GM23338 (cell line): ENCODE results near the gene PIK3R5. TPM values are rescaled to one million over a fixed set of nuclear protein-coding genes. Genes with fewer than 3 reads are reported as not detected.

Source experiments
- ATAC-seq: fragments of 200-7000 bp; cut with Tn5 transposase; 3 replicates; pipeline ENCODE4 v1.9.1; 2020
- DNase-seq: peaks from one replicate; pipeline ENCODE4 v3.0.0-alpha.2; 2015; ENCODE audit warnings: low spot score
- H2AFZ ChIP-seq: fragments of 200-600 bp; sonication (generic); 2 replicates; pipeline ENCODE4 v1.8.0; 2016; ENCODE audit warnings: antibody characterized with exemption, mild to moderate bottlenecking, moderate library complexity
- H3F3A ChIP-seq: fragments of 200-600 bp; sonication (generic); replicated peaks from 2 replicates; pipeline ENCODE4 v1.8.0; 2017; ENCODE audit warnings: antibody characterized with exemption, mixed run types, low read depth
- H3K27ac ChIP-seq: fragments of 200-600 bp; sonication (generic); 2 replicates; pipeline ENCODE4 v1.6.1; 2016; ENCODE audit warnings: low read depth
- H3K27me3 ChIP-seq: fragments of 200-600 bp; sonication (generic); 2 replicates; pipeline ENCODE4 v1.8.0; 2016; ENCODE audit warnings: mild to moderate bottlenecking, mixed run types, moderate library complexity; ENCODE audit not compliant: insufficient read depth
- H3K36me3 ChIP-seq: fragments of 200-600 bp; sonication (generic); 2 replicates; pipeline ENCODE4 v1.8.0; 2016; ENCODE audit warnings: mild to moderate bottlenecking; ENCODE audit not compliant: insufficient read depth
- H3K4me1 ChIP-seq: fragments of 200-600 bp; sonication (generic); 2 replicates; pipeline ENCODE4 v1.8.0; 2016; ENCODE audit warnings: mild to moderate bottlenecking, moderate library complexity; ENCODE audit not compliant: insufficient read depth
- H3K4me2 ChIP-seq: fragments of 200-600 bp; sonication (generic); 2 replicates; pipeline ENCODE4 v1.7.1; 2017; ENCODE audit warnings: mixed run types
- H3K4me3 ChIP-seq: fragments of 200-600 bp; sonication (generic); 2 replicates; pipeline ENCODE4 v1.6.1; 2016; ENCODE audit warnings: mixed run types
- H3K79me2 ChIP-seq: fragments of 200-600 bp; sonication (generic); replicated peaks from 2 replicates; pipeline ENCODE4 v1.8.0; 2017; ENCODE audit warnings: mild to moderate bottlenecking; ENCODE audit not compliant: insufficient read depth
- H3K9me2 ChIP-seq: fragments of 200-600 bp; sonication (generic); 2 replicates; pipeline ENCODE4 v1.8.0; 2017; ENCODE audit not compliant: insufficient read depth
- H4K20me1 ChIP-seq: fragments of 200-600 bp; sonication (generic); replicated peaks from 2 replicates; pipeline ENCODE4 v1.8.0; 2017; ENCODE audit warnings: mild to moderate bottlenecking; ENCODE audit not compliant: insufficient read depth
- H3K27ac Mint-ChIP-seq: 2 replicates; pipeline ENCODE4 v1.8.0; 2020; ENCODE audit warnings: inconsistent platforms, mild to moderate bottlenecking, moderate library complexity, mixed read lengths
- H3K27me3 Mint-ChIP-seq: 3 replicates; pipeline ENCODE4 v1.8.0; 2022; ENCODE audit warnings: low read depth, mild to moderate bottlenecking, moderate library complexity, mixed read lengths, inconsistent platforms; ENCODE audit not compliant: insufficient read depth, poor library complexity
- H3K36me3 Mint-ChIP-seq: 3 replicates; pipeline ENCODE4 v1.8.0; 2021; ENCODE audit warnings: low read depth, mild to moderate bottlenecking, inconsistent platforms, moderate library complexity, mixed read lengths
- H3K4me1 Mint-ChIP-seq: 3 replicates; pipeline ENCODE4 v1.8.0; 2020; ENCODE audit warnings: mild to moderate bottlenecking, inconsistent platforms, mixed read lengths
- H3K4me3 Mint-ChIP-seq: 3 replicates; pipeline ENCODE4 v1.8.0; 2021; ENCODE audit warnings: moderate library complexity, mild to moderate bottlenecking, inconsistent platforms, mixed read lengths
- H3K9me3 Mint-ChIP-seq: 3 replicates; pipeline ENCODE4 v1.8.0; 2020; ENCODE audit warnings: moderate library complexity, mild to moderate bottlenecking, inconsistent platforms, mixed read lengths
- CREB1 ChIP-seq: fragments of 250-450 bp; sonication (Bioruptor Pico); IDR thresholded peaks from 2 replicates; pipeline ENCODE4 v1.5.0; 2020; ENCODE audit warnings: low read depth, mild to moderate bottlenecking, moderate library complexity
- CTCF ChIP-seq, 2 experiments: fragments of 200-600 bp in 1 of 2; sonication (generic) in 1 of 2; conservative IDR thresholded peaks; 2 replicates each; pipeline versions ENCODE4 v1.5.1 to v1.6.1; 2016 to 2017; ENCODE audit warnings: antibody characterized with exemption in 2 of 2, low read depth in 2 of 2, mild to moderate bottlenecking in 2 of 2, moderate library complexity in 1 of 2
- ETS1 ChIP-seq: IDR thresholded peaks from 2 replicates; pipeline ENCODE4 v1.6.1; 2016; ENCODE audit warnings: antibody characterized with exemption
- EZH2 ChIP-seq: fragments of 200-600 bp; sonication (generic); IDR thresholded peaks from one replicate; pipeline ENCODE4 v1.8.0; 2017; ENCODE audit warnings: antibody characterized with exemption, mild to moderate bottlenecking, low read depth; ENCODE audit not compliant: unreplicated experiment
- EZH2phosphoT487 ChIP-seq: fragments of 200-600 bp; sonication (generic); IDR thresholded peaks from one replicate; pipeline ENCODE4 v1.8.1; 2018; ENCODE audit warnings: antibody characterized with exemption; ENCODE audit not compliant: unreplicated experiment
- POLR2AphosphoS5 ChIP-seq: IDR thresholded peaks from 2 replicates; pipeline ENCODE4 v1.6.1; 2016; ENCODE audit warnings: antibody characterized with exemption, low read depth
- STAT1 ChIP-seq: IDR thresholded peaks from one replicate; pipeline ENCODE4 v1.6.1; 2016; ENCODE audit warnings: antibody characterized with exemption; ENCODE audit not compliant: unreplicated experiment
- ZNF331 ChIP-seq: fragments of 250-450 bp; sonication (Bioruptor Pico); IDR thresholded peaks from 2 replicates; pipeline ENCODE4 v1.5.0; 2020; ENCODE audit warnings: low read depth, mild to moderate bottlenecking, moderate library complexity
- ZNF462 ChIP-seq: fragments of 250-450 bp; sonication (Bioruptor Pico); IDR thresholded peaks from 2 replicates; pipeline ENCODE4 v1.5.0; 2020; ENCODE audit warnings: mild to moderate bottlenecking, moderate library complexity
- polyA plus RNA-seq: library from polyadenylated mRNA; unstranded; fragments of >200 nt; fragmentation: Nextera tagmentation; extraction: Ambion mirVana; gene quantifications from 2 replicates; pipeline ENCODE4 v1.2.1, GENCODE V29; 2016
- total RNA-seq: library from RNA; depleted of rRNA; stranded (reverse); fragments of >200 nt; shearing (Covaris generic); gene quantifications from 2 replicates; pipeline ENCODE4 v1.2.3, GENCODE V29; 2014

The PIK3R5 gene
- total and polyA plus RNA-seq, 2 experiments from 2014 or later = 1.7 to 9.4 TPM

- Histone ChIP-seq H3K4me2 (no peak overlapping the region), H3K4me1 (no peaks in the 10 kb centered on the region; the same call in 1 of the 2 replicates), H3K27me3 (no peaks in the 10 kb centered on the region), H3K27ac (no peak overlapping the region), H3K79me2 (no peaks in the 10 kb centered on the region), H4K20me1 (no peaks in the 10 kb centered on the region), H3F3A (no peaks in the 10 kb centered on the region), H3K9me2 (no peaks in the 10 kb centered on the region), H2AFZ (no peak overlapping the region), H3K36me3 (no peaks in the 10 kb centered on the region), H3K4me3 (no peak overlapping the region)
- Mint-ChIP-seq H3K4me1 (peaks cover 20% of the 10 kb centered on the region; the same call in 2 of the 3 replicates), H3K27ac (no peak overlapping the region), H3K27me3 (peaks cover 7% of the 10 kb centered on the region), H3K36me3 (peaks cover 4% of the 10 kb centered on the region; the same call in 1 of the 3 replicates), H3K9me3 (no peaks in the 10 kb centered on the region), H3K4me3 (no peak overlapping the region)
- ATAC-seq (no peak), DNase-seq (no peak)
- TF ChIP-seq ETS1 = no peak
These were observed 75.9 kb downstream of the PIK3R5 start for GRCh38 chr17:8889458-8890210.

- Mint-ChIP-seq H3K4me3 (no peak overlapping the region), H3K27ac (no peak overlapping the region; the same call in 1 of the 2 replicates), H3K36me3 (peaks cover 4% of the 10 kb centered on the region; the same call in 1 of the 3 replicates), H3K27me3 (peaks cover 10% of the 10 kb centered on the region), H3K4me1 (peaks cover 14% of the 10 kb centered on the region; the same call in 2 of the 3 replicates), H3K9me3 (no peaks in the 10 kb centered on the region)
- Histone ChIP-seq H3K9me2 (no peaks in the 10 kb centered on the region), H3K79me2 (no peaks in the 10 kb centered on the region), H3F3A (no peaks in the 10 kb centered on the region), H3K4me3 (no peak overlapping the region), H3K27ac (no peak overlapping the region), H3K4me2 (no peak overlapping the region), H3K27me3 (no peaks in the 10 kb centered on the region), H3K36me3 (no peaks in the 10 kb centered on the region), H4K20me1 (no peaks in the 10 kb centered on the region), H3K4me1 (no peaks in the 10 kb centered on the region), H2AFZ (peak overlapping the region; percentile 84; the same call in 1 of the 2 replicates)
- DNase-seq (no peak), ATAC-seq (peak; percentile 25)
- TF ChIP-seq POLR2AphosphoS5 (no peak), ZNF331 (CRISPR knock-in tag) (no peak), EZH2 (no peak), ETS1 (no peak), STAT1 (no peak), CREB1 (CRISPR knock-in tag) (no peak), ZNF462 (CRISPR knock-in tag) (no peak), EZH2phosphoT487 (no peak), CTCF (conservative IDR thresholded peaks at IDR 0.05; ENCODE audit: low read depth in 2 of 2) (no peak)
These were observed 76.7 kb downstream of the PIK3R5 start for GRCh38 chr17:8888704-8889302.
